ENCODE measurements around the gene TTC39B. TPM values are rescaled to one million over a fixed set of nuclear protein-coding genes. Genes with fewer than 3 reads are reported as not detected.

The TTC39B gene
- total and polyA plus RNA-seq, 7 donors = 0.18 to 13.1 (median 1.8) TPM

DNA sequence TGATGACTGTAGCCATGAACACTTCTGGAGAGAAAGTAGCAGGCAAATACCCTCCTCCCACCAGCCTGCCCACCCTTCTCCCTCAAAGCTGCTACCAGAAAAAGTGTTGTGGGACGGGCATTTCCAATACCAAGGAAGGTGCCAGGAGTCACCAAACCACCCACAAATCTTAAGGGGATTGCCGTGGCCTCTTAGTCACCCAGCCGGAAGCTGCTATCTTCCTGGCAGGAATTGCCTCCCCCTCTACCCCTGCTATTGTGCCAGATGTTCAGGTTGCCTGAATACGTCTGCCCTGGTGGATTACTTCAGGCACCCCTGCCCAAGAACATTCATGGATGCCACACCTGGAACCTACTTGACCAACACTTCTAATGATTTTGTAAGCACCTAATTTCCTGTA is 156.1 kb downstream of the TTC39B start:
- peaks cover 5% of the 10 kb centered on the region for H3K4me1 ChIP-seq
- H3K9me3 ChIP-seq = no peaks in the 10 kb centered on the region
- no peak overlapping the region for H3K27ac ChIP-seq
- no peak for TF ChIP-seq CTCF (IDR thresholded peaks at IDR 0.05)
- ATAC-seq = no peak
- H3K27me3 ChIP-seq (ENCODE audit: insufficient read depth in 3 of 3, low read length in 2 of 3) = no peaks in the 10 kb centered on the region
- H3K4me3 ChIP-seq = no peak overlapping the region
- intact Hi-C loops (cut with DNase I) = no loop called here
- 73 to 81% (median 75%) methylated on average over 4 of the region's 4 CpGs for WGBS, 3 donors
- H3K36me3 ChIP-seq (ENCODE audit: insufficient read depth in 1 of 2, low read depth in 1 of 2) = no peaks in the 10 kb centered on the region
- DNase-seq = no peak

DNA sequence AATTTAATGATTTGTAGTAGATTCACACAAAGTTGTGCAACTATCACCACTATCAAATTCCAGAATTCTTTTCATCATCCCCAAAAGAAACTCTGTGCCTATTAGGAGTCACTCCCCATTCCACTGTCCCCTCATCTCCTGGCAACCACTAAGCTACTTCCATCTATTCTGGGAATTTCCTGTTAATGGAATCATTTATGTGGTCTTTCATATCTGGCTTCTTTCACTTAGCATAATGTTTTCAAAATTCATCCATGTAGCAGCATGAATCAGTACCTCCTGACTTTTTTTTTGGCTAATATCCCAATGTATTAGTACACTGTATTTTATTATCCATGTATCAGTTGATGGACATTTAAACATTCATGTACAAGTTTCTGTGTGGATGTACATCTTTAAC is 157.6 kb downstream of the TTC39B start:
- Histone ChIP-seq H3K27me3 (ENCODE audit: insufficient read depth in 3 of 3, low read length in 2 of 3) (no peaks in the 10 kb centered on the region), H3K36me3 (ENCODE audit: insufficient read depth in 1 of 2, low read depth in 1 of 2) (no peaks in the 10 kb centered on the region), H3K4me1 (peaks cover 4% of the 10 kb centered on the region), H3K4me3 (no peak overlapping the region), H3K9me3 (no peaks in the 10 kb centered on the region), H3K27ac (no peak overlapping the region)
- DNase-seq (no peak), ATAC-seq (no peak)
- intact Hi-C loops (cut with DNase I) = no loop called here
- TF ChIP-seq CTCF (IDR thresholded peaks at IDR 0.05) = no peak

GRCh38 chr9:15146268-15146700 is 160.7 kb downstream of the TTC39B start:
- no peak for TF ChIP-seq CTCF (IDR thresholded peaks at IDR 0.05)
- H3K9me3 ChIP-seq = no peaks in the 10 kb centered on the region
- no peaks in the 10 kb centered on the region for H3K36me3 ChIP-seq (ENCODE audit: insufficient read depth in 1 of 2, low read depth in 1 of 2)
- H3K4me1 ChIP-seq = peaks cover 8% of the 10 kb centered on the region
- intact Hi-C loops (cut with DNase I) = no loop called here
- H3K4me3 ChIP-seq = no peak overlapping the region
- ATAC-seq = no peak
- H3K27me3 ChIP-seq (ENCODE audit: insufficient read depth in 3 of 3, low read length in 2 of 3) = no peaks in the 10 kb centered on the region
- DNase-seq = no peak
- no peak overlapping the region for H3K27ac ChIP-seq
- WGBS, 3 donors = 71 to 82% (median 75%) methylated on average over 9 of the region's 9 CpGs

GRCh38 chr9:15144622-15145061 is 162.4 kb downstream of the TTC39B start:
- WGBS, 3 donors = 4 to 10% (median 8%) methylated on average over 4 of the region's 4 CpGs
- H3K4me1 ChIP-seq = peaks cover 8% of the 10 kb centered on the region
- no peak overlapping the region for H3K27ac ChIP-seq
- no peak overlapping the region for H3K4me3 ChIP-seq
- no peaks in the 10 kb centered on the region for H3K27me3 ChIP-seq (ENCODE audit: insufficient read depth in 3 of 3, low read length in 2 of 3)
- intact Hi-C loops (cut with DNase I) = no loop called here
- no peak for TF ChIP-seq CTCF (IDR thresholded peaks at IDR 0.05)
- peak in 3 of 4 donors; percentile 63 to 69 (median 65) for ATAC-seq
- no peak for DNase-seq
- no peaks in the 10 kb centered on the region for H3K36me3 ChIP-seq (ENCODE audit: insufficient read depth in 1 of 2, low read depth in 1 of 2)
- H3K9me3 ChIP-seq = no peaks in the 10 kb centered on the region

GRCh38 chr9:15142878-15143534 is 164.0 kb downstream of the TTC39B start:
- no peak overlapping the region for H3K4me3 ChIP-seq
- no peaks in the 10 kb centered on the region for H3K36me3 ChIP-seq (ENCODE audit: insufficient read depth in 1 of 2, low read depth in 1 of 2)
- peak; percentile 75 to 87 (median 81) for ATAC-seq
- H3K9me3 ChIP-seq = no peaks in the 10 kb centered on the region
- WGBS, 3 donors = 54 to 67% (median 65%) methylated on average over 6 of the region's 6 CpGs
- H3K27me3 ChIP-seq (ENCODE audit: insufficient read depth in 3 of 3, low read length in 2 of 3) = peaks cover 0 to under 1% (median 0%) of the 10 kb centered on the region in 3 donors
- peak; percentile 82 for TF ChIP-seq CTCF (IDR thresholded peaks at IDR 0.05)
- no peak overlapping the region for H3K27ac ChIP-seq
- intact Hi-C loops (cut with DNase I) = no loop called here
- H3K4me1 ChIP-seq = peaks cover 8% of the 10 kb centered on the region
- DNase-seq = no peak
